Fibroblast of upper back skin (primary cell): Measurements from ENCODE around the gene C20orf173.
"Not testable (repeated sequence)": the region's sequence is repeated elsewhere in the genome, so short reads cannot be mapped to it uniquely, and the experiment has no call there.

Experiments
- DNase-seq: peaks from one replicate; pipeline ENCODE4 v3.0.0-alpha.2; 2013

The C20orf173 gene

DNA sequence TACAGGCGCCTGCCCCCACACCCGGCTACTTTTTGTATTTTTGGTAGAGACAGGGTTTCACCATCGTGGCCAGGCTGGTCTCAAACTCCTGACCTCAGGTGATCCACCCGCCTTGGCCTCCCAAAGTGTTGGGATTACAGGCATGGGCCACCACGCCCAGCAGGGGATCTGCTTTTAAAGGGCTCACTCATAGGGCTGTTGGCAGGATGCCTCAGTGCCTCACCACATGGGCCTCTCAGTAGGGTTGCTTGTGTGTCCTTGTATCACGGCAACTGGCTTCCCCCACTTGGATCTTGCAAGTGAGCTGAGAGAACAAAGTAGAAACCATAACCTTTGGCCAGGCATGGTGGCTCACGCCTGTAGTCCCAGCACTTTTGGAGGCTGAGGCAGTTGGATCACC is 15.5 kb upstream of the C20orf173 start:
- DNase-seq: peak; percentile 50

DNA sequence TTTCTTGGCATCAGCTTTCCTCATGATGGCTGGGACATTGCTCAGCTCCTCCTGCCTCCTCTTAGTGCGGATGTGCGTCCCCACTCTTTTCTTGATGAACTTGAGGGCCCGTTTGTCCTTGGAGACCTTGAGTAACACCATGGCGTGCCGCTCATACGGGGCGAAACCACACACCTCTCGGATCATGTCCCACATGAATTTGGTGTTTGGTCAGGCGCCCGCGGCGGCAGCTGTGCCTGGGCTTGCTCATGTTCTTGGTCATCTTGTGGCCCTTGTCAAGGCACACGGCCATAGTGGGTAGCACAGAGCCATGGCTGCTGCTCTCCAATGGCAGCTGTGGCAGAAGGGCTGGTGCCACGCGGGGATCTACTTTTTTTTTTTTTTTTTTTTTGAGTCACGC is 15.0 kb upstream of the C20orf173 start:
- DNase-seq: no peak

DNA sequence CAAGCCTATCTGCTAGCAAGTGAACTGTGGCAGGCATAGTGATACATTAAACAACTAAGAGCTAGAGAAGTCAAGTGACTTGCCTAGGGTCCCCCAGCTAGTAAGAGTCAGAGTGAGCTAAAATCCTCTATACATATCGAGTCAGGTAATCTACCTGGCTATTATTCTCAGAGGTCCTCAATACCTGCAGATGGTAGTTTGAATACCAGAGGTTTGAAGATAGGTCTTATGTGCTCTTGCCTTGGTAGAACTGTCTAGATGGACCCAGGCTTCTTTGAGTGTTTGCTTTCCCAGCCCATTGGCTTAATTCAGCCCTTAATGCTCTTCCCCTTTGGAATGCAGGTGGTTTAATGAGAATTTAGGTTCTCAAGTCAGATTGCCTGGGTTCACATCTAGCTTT is 13.5 kb upstream of the C20orf173 start:
- no peak for DNase-seq

DNA sequence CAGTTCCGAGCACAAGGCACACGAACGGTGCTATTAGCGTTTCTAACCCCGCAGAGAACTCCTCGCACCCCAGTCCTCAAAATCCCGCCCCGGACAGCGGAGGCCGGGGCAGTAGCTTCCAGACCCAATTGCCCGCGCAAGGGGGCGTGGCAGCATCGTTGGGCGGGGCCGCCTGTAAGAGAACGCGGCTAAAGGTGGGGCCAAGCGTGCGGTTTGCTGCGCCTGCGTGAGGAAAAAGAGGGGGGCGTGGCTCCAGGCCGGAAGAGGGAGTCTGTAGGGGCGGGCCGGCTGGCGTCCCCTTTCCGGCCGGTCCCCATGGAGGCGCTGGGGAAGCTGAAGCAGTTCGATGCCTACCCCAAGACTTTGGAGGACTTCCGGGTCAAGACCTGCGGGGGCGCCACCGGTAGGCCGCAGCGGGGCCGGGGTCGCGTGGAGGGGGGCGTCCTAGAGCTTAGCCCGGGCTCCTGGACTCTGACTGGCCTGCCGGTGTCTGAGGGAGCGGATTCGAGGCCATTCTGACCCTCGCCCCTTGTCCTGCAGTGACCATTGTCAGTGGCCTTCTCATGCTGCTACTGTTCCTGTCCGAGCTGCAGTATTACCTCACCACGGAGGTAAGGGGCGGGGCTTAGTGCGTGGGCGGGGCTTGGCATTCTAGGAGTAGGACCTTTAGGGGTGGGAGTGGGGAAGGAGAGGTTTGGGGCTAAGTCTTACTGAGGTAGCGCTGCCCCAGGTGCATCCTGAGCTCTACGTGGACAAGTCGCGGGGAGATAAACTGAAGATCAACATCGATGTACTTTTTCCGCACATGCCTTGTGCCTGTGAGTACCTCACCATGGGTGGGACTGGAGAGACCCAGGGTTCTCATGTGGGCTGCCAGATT is 12.6 kb upstream of the C20orf173 start, which contains the start of gene ERGIC3:
Gene ERGIC3, plus strand, starts transcription at position 296 of the 880 bp plus-strand sequence. Its CDS starts 20 bp downstream, at position 316.
- DNase-seq: peak; percentile 95

DNA sequence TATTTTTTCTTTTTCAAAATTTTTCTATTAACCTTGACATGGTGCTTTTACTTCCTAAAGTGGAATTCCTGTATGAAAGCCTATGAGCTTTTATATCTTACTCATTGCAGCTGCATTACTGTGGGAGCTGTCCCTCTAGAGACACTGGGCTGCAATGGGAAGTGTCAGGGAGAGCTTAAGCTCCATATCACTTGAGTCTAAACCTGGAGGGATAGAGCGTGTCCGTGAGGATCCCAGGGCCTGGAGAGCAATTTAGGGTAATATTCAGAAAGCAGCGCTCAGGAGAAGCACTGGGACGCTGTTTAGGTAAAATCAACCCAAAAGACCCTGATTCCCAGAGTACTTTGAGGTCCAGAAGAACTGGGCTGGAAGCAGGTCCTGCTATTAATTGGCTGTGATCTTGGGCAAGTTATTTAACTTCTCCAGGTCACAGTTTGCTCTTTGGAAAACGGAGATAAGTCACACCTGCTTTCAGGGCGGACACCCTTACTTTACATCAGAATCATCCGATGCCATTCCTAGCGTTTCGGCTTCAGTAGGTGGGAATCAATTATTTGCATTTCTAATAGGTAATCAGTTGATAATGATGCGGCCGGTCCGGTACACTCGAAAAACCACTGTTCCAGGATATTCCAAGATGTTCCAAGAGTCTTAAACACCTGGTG is 11.8 kb upstream of the C20orf173 start:
- no peak for DNase-seq

DNA sequence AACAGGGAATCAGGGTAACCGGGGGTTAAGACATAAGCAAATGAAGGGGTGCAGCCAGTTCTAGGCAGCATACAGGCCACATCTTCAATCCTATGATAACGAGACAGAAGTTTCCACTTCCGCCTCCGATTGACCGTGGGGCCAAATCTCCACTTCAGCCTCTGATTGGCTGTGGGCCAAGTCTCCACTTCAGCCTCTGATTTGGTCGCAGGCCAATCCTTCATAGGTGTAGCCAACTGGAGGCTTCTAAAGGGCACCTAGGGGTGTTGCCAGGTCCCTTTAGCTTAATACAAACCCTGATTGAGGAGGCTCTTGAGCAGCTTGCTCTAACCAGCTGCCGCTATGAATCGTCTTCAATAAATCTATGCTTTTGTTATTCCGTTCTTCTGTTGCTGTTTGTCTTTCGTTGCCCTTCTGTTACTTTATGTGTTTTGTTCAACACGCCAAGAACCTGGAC is 10.3 kb upstream of the C20orf173 start:
- DNase-seq: no peak

DNA sequence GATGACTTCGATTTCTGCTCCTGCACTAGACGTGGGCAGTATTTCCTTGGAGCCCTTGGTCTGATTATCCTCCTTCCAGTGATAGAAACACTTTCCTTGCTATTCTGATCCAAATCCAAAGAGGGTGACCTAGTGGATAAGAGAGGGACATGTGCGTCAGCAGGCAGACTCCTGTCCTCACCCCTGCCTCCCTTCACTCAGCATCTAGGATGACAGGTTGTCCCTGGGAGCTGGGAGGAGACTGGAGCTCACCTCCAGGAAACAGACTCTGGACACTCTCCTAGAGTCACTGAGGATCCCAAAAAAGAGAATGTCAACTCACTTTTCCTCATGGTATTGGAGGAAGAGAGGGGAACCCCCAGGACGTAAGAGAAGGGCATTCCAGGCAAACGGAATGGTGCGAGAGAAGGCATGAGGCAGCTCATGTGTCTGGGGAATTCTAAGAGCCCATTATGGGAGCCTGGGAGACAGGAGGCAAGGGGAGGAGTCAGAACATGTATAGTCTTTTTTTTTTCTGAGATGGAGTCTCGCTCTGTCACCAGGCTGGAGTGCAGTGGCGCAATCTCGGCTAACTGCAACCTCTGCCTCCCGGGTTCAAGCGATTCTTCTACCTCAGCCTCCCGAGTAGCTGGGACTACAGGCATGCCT is 2.2 kb downstream of the C20orf173 start:
- no peak for DNase-seq

DNA sequence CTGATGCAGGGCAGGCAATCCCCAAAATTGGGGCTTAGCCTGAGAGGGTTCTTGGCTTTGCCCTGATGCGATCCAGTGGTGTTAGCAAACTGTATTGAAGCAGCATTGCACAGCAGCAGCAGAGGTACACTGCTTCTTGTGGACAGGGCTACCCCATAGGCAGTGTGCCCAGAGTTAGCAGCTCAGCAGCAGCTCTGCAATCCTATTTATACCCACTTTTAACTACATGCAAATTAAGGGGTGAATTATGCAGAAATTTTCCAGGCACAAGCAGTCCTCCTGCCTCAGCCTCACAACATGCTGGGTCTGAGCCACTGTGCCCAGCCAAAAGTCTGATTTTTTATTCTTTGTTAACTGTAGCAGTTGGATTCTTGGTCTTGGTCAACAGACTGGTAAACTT is 3.8 kb downstream of the C20orf173 start:
- no peak for DNase-seq

DNA sequence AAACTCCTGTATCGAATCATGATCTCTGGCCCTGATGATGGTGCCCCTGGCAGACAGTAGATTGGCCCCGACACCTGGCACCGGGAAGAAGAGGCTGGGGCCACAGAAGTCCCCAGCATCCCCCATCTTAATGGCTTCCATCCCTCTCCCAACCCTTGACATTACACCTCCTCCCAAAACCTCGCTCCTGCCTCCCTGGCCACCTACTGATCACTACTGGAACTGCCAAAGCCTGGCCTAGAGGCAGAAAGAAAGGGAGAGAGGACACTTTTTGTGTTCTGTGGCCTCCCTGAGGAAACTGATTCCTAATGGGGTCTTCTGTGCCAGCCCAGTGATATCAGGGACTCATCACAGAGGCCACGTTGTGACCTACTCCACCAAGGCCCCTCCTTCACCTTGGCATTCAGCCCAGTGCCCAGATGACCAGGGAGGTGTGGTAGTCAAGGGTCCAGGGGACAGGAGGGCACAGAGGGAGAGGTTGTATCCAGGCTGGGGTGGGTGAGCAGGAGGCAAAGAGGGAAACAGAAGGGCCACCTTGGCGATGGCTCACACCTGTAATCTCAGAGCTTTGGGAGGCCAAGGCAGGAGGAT is 6.1 kb downstream of the C20orf173 start:
- DNase-seq: no peak

DNA sequence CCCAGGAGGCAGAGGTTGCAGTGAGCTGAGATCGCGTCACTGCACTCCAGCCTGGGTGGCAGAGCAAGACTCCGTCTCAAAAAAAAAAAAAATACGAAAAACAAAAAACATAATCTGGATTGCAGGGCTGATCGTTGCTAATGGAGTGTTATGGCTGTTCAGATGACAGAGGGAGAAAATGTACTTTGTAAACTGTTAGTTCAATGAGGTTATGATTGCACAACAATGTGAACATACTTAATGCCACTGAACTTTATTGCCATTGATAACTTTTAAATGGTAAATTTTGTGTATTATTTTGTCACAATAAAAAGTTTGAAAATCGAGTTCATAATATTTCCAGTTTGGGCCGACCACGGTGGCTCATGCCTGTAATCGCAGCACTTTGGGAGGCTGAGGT is 10.5 kb downstream of the C20orf173 start:
- DNase-seq: no peak

DNA sequence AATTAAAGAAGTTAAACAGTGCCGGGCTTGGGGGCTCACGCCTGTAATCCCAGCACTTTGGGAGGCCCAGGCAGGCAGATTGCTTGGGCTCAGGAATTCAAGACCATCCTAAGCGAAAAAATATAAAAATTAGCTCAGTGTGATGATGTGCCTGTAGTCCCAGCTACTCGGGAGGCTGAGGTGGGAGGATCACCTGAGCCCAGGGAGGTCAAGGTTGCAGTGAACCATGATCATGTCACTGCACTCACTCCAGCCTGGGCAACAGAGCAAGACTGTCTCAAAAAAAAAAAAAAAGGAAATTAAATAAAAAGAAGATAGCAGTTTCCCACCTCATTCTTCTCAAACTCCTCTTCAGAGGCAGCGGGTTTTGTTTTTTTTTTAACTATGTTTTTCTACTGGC is 11.7 kb downstream of the C20orf173 start:
- not testable (repeated sequence) for DNase-seq

DNA sequence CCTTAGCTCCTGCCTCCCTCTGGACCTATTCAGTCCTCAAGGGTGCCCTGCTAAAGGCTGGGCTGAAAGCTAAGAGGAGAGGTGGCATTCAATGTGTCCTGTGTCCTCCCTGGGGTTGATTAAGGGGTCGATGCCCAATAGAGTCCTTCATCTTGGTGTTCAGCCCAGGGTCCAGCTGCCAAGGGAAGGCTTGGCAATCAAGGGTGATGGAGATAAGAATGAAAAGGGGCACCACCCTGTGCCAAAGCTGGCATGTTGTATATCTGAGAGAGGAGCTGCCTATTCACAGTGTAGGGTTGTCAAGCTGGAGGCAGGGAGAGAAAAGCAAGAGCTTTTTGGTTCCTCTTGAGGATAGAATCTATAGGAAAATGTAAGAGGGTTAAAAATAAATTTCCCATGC is 12.3 kb downstream of the C20orf173 start:
- no peak for DNase-seq

DNA sequence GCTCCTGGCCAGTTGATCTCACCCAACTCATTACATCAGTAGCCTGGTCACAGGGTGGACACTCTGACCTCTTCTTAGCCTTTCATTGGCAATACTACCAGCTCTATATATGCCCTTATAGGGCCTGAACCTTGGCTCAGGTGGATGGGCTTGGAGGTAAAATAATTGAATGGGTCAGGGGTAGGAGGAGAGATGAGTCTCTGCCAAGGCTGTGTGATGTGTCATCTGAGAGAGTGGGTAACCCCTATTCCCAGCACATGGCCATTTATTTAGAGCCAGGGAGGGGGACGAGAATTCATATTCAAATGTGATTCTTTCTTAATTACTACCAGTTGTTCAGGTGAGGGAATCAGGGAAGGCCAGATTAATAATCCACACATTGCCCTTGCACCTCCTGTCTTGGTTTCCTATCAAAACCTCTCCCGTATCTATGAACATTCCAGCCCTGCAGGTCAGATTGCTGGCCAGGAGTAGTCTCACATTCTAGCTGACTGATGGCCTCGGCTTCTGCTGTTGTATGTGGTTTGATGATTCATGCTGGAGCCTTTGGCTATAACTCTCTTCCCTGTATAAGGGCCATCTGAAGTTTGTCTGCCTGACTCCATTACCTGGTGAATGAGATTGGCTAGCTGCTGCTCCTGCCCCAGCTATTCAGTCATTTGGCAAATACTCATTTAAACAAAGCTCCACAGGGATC is 13.4 kb downstream of the C20orf173 start:
- peak; percentile 89 for DNase-seq

DNA sequence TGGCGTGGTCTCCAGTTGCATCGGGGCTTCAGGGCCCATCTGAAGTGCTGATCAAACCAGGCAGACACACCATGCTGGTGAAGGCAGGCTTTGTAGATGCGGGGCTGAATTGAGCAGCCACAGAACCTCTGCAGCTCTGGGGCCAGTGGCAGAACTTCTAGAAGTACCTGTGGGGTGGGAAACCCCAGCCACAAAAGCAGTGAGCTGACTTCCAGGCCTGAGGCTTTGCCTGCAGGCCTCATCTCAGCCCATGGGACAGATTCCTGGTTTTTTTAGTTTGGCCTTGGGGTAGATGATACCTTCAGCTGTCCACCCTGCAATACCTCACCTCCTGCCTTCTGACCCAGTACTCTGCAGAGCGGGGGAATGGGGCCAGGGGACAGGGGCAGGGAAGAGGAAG is 14.1 kb downstream of the C20orf173 start:
- no peak for DNase-seq

DNA sequence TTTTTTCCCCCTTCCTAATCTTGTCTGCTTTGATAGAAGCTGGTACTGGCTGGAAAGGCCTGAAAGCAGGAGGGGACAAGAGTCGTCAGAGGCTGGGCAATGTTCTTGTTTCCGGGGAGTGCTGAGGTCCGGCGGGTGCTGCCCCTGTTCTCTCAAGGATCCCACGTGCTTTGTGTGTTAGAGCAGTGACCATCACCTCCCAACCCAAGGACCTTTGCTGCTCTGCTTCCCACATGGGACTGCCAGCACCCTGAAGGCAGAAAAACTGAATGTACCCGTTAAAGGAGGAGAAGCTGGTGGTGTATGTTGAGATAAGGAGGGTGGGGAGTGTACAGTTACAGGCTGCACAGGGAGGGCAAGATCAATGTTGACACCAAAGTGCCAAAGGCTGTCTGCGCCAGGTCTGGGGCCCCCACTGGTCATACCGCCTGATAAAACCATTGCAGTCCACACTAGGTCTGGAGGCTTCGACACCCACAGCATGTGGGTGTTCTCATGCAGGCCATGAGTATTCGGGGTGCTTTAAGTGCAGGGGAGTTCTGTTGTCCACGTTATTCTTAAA is 15.0 kb downstream of the C20orf173 start:
- no peak for DNase-seq

DNA sequence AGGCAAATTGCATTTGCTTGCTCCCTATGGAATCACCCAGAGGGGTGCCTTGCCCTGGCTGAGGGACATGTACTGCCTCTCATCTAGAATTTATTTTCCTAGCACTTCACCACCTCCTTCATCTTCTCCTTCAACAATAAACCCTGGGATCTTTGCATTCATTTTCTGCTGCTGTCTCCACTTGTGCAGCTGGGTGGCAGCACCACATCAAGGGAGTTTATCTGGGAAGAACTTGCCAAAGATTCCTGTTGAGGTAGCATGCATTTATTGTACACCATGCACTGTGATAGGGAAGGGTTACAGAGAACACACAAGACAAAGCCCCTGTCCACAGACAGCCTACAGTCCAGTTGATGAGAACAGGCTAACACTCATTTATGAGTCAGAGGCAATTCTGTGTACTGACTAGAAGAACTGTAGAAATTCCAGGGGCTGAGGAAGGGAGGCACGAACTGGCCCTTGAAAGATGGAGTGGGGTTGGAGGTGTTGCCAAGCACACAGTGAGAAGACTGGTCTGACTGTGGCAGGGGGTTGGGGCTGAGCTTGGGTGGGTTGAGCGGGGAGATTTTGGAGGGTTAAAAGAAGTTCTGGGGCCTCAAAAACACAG is 17.5 kb downstream of the C20orf173 start:
- DNase-seq: peak; percentile 49

DNA sequence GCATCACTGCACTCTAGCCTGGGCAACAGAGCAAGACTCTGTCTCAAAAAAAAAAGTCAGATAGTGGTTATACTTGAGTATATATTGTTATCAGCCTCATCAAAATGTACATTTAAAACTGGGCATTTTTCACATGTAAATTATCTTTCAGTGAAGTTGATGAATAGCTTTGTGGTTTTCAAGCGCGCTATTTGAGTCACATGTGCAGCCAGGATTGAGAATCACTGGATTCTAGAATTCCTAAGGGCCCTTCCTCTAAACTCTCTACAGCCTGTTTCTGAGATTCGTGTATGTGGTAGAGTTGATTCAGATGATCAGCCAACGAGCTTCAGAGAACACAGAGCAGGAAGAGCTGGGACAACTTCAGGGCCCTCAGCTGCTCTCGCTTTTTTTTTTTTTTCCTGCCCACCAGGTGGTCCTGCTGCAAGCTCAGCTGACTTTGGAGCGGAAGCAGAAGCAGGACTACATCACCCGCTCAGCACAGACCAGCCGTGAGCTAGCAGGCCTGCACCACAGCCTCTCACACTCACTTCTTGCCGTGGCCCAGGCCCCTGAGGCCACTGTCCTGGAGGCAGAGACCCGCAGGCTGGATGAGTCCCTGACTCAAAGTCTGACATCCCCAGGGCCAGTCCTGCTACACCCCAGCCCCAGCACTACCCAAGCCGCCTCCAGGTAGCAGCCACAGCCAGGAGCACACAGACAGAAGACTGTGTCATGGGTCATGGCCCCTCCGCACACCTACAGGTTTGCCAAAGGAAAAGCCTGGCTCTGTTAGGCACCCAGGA is 18.3 kb downstream of the C20orf173 start:
- DNase-seq: peak; percentile 68

DNA sequence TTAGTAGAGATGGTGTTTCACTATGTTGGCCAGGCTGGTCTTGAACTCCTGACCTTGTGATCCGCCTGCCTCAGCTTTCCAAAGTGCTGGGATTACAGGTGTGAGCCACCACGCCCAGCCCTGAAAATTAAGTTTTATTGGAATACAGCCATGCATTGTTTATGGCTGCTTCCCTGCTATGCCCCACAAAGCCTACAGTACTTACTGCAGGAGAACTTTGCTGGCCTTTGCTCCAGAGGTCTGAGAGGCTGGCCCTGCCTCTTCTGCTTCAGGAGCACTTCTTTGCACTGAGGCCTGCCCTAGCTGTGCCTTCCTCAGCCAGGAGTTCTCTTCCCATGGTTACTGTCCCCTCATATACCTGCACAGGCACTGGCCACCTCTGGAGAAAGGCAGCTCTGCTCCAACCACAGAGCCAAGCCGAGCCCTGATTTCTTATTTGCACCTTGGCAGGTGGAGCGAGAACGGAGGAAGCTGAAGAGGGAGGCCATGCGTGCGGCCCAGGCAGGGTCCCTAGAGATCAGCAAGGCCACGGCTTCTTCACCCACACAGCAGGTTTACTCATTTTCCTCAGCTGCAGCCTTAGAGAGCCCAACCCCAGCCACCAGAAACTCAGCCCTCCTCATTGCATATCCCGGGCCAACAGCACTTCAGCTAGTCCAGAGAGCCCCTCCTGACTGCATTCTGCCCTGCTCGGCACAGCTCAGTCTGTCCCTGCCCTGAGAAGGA is 20.8 kb downstream of the C20orf173 start:
- no peak for DNase-seq

DNA sequence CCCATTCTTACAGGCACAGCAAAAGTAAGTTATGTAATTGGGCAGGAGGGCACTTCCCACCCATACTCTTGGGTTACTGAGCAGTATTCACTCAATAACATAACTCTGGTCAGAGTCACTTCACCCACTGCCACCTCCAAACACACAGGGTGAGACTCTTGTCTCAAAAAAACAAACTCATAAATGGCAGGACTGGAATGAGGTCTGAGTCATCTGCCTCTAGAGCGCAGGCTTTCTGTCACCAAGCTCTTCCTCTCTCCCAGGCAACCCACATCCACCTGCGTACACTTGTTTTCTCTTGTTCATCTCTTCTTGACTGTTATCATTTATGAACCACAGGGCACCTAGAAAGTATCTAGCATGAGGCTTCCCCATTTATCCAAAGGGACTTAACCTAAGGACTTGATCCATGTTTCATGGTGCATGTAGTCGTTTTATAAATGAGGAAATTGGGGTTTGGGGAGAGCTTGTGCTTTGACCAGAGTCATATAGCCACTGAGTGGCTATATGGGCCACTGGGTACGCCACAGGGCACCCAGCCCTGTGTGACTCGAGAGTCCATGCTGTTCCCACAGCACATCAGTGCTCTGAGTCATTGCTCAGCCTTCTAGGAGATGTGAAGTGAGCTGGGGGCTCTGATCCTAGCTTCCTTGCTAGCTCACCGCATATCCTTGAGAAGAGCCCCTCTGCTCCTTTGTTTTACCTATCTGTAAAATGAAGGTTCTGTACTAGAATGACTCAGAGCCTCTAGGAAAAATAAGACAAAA is 22.4 kb downstream of the C20orf173 start:
- DNase-seq: no peak
